Mucosa of rectum (tissue), 2 donors: ENCODE results near the gene CIDEB.

Source experiments
- H3K27ac ChIP-seq, 2 donors: one replicate each; pipeline ENCODE4 v1.7.0; 2013; ENCODE audit warnings: inconsistent platforms in 2 of 2, low read depth in 2 of 2, low read length in 2 of 2
- H3K27me3 ChIP-seq, 2 donors: one replicate each; pipeline ENCODE4 v1.7.0; 2013; ENCODE audit warnings: low read length in 2 of 2; ENCODE audit not compliant: control insufficient read depth in 2 of 2, insufficient read depth in 2 of 2
- H3K36me3 ChIP-seq, 2 donors: one replicate each; pipeline ENCODE4 v1.7.0; 2013; ENCODE audit warnings: low read length in 2 of 2; ENCODE audit not compliant: control insufficient read depth in 2 of 2, insufficient read depth in 2 of 2
- H3K4me1 ChIP-seq, 2 donors: one replicate each; pipeline ENCODE4 v1.7.0; 2013; ENCODE audit warnings: low read length in 2 of 2, mild to moderate bottlenecking in 1 of 2; ENCODE audit not compliant: control insufficient read depth in 2 of 2, insufficient read depth in 2 of 2
- H3K4me3 ChIP-seq, 2 donors: one replicate each; pipeline ENCODE4 v1.7.0; 2013; ENCODE audit warnings: low read length in 2 of 2
- H3K9ac ChIP-seq, 2 donors: one replicate each; pipeline ENCODE4 v1.7.0; 2013; ENCODE audit warnings: low read length in 2 of 2, low read depth in 1 of 2, mild to moderate bottlenecking in 1 of 2
- H3K9me3 ChIP-seq, 2 donors: one replicate each; pipeline ENCODE4 v1.7.0; 2013; ENCODE audit warnings: low read length in 2 of 2; ENCODE audit not compliant: control insufficient read depth in 2 of 2
- donor health status: healthy.
- donor health status: Normal muscosa, but diverticular disease.

CIDEB gene

DNA sequence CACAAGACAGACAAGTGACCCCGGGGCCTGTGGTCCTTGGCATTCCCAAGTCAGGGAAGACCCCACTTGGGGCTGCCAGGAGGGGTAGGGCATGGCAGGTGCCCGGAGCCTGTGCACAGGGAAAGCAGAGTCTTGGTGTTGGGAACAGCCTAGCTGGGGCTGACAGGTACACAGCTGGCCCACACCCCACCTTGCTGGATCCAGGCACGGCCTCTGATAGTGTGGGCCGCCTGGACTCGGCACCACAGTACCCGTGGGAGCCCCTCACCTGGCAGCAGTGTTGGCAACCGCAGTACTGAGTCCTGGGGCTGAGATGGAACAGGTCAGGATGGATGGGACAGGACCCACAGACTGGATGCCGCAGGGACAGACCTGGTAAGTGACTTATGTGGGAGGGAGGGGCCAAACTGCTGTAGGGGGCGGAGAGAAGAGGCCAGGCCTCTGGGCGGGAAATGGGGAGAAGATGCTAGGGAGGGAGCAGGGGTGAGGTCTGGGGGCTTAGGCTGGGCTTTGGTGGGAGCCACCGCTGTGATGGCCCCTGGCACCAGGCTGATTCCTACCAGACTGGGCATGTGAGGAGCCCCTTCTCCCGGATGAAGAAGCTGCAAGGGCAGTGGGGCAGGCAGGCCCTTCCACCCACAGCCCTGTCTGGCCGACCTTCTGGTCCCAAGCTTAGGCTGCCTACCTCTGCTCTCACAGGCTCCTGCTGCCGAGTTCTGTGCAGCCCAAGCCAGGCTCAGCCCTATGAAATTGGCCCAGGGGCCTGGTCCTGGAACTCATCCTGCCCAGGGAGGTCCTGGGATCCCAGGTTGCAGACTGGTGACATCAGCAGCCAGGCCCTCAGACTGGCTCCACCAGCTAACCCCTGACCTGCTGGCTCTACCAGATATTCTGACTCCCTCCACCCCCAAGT is 44.7 kb downstream of the CIDEB start, which contains the start of gene TGM1:
Gene TGM1, minus strand, starts transcription at position 357 of the 913 bp plus-strand sequence. CDS start 825 bp downstream, outside the sequence.
- Histone ChIP-seq H3K4me3 (no peak within 1 kb of the TSS), H3K36me3 (peaks cover 24% of the 10 kb centered on the region in 2 donors), H3K27me3 (no peaks in the 10 kb centered on the region), H3K9me3 (no peaks in the 10 kb centered on the region), H3K27ac (no peak within 1 kb of the TSS), H3K4me1 (no peaks in the 10 kb centered on the region), H3K9ac (no peak within 1 kb of the TSS)

GRCh38 chr14:24261969-24262327 is 45.8 kb downstream of the CIDEB start:
- no peak overlapping the region for H3K9ac ChIP-seq
- peaks cover 15 to 18% of the 10 kb centered on the region in 2 donors for H3K36me3 ChIP-seq
- H3K27me3 ChIP-seq: no peaks in the 10 kb centered on the region
- no peaks in the 10 kb centered on the region for H3K9me3 ChIP-seq
- no peak overlapping the region for H3K4me3 ChIP-seq
- H3K27ac ChIP-seq: no peak overlapping the region
- H3K4me1 ChIP-seq: no peaks in the 10 kb centered on the region

- no peak overlapping the region for H3K27ac ChIP-seq
Observed at GRCh38 chr14:24261256-24261968, 46.4 kb downstream of the CIDEB start.

GRCh38 chr14:24260780-24261157 is 47.0 kb downstream of the CIDEB start:
- Histone ChIP-seq H3K9me3 (no peaks in the 10 kb centered on the region), H3K9ac (no peak overlapping the region), H3K4me3 (no peak overlapping the region), H3K27ac (no peak overlapping the region), H3K36me3 (peaks cover 3 to 7% of the 10 kb centered on the region in 2 donors), H3K27me3 (no peaks in the 10 kb centered on the region), H3K4me1 (no peaks in the 10 kb centered on the region)

More at GRCh38 chr14:24261256-24261968, 46.4 kb downstream of the CIDEB start:
- no peak overlapping the region for H3K9ac ChIP-seq
- H3K4me1 ChIP-seq: no peaks in the 10 kb centered on the region
- no peaks in the 10 kb centered on the region for H3K27me3 ChIP-seq
- H3K4me3 ChIP-seq: no peak overlapping the region
- H3K36me3 ChIP-seq: peaks cover 10 to 12% of the 10 kb centered on the region in 2 donors
- H3K9me3 ChIP-seq: no peaks in the 10 kb centered on the region

DNA sequence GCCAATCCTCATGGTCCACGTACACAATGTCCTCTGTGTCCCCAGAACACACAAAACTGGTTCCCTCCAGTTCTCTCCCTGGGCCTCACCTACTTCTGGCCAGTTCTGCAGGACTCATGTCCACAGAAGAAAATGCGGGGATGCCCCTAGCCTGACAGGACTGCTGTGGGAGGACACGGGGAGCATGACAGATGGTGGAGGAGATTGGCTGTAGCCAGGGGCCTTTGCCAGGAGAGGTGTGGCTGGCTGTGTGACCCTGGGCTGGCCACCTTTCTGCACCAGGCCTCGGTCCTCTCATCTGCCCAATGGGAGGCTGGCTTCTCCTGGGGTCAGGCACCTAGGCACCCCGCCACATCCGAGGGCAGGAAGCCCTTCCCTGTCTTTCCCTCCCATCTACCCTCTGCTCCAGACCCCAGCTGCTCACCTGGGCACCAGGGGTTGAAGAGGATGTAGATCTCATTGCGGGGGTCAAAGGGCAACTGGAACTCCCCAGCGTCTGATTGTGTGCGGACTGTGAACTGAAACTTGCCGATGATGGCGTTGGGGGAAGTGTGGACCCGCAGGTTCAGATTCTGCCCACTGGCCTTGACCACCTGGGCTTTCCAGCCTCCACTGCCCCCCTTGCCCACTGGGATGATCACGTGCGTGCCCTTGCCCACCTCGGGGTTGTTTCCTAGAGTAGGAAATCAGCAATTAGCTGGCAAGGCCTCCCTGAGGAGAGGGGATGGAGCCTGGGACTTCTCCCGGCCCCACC is 47.6 kb downstream of the CIDEB start:
- H3K4me1 ChIP-seq: no peaks in the 10 kb centered on the region
- peaks cover 0 to 5% of the 10 kb centered on the region in 2 donors for H3K36me3 ChIP-seq
- H3K9me3 ChIP-seq: no peaks in the 10 kb centered on the region
- H3K27ac ChIP-seq: no peak overlapping the region
- H3K9ac ChIP-seq: no peak overlapping the region
- no peak overlapping the region for H3K4me3 ChIP-seq
- no peaks in the 10 kb centered on the region for H3K27me3 ChIP-seq

GRCh38 chr14:24259282-24260025 is 48.3 kb downstream of the CIDEB start:
- Histone ChIP-seq H3K4me3 (no peak overlapping the region), H3K9me3 (no peaks in the 10 kb centered on the region), H3K27me3 (no peaks in the 10 kb centered on the region), H3K9ac (no peak overlapping the region), H3K27ac (no peak overlapping the region), H3K36me3 (peaks cover 0 to 1% of the 10 kb centered on the region in 2 donors), H3K4me1 (no peaks in the 10 kb centered on the region)

- no peaks in the 10 kb centered on the region for H3K27me3 ChIP-seq
- H3K9ac ChIP-seq: no peak overlapping the region
- no peaks in the 10 kb centered on the region for H3K9me3 ChIP-seq
- H3K4me1 ChIP-seq: no peaks in the 10 kb centered on the region
- H3K27ac ChIP-seq: no peak overlapping the region
- H3K36me3 ChIP-seq: peaks cover 0 to 5% of the 10 kb centered on the region in 2 donors
- H3K4me3 ChIP-seq: no peak overlapping the region
Observed at GRCh38 chr14:24258548-24259265, 49.1 kb downstream of the CIDEB start.

GRCh38 chr14:24258119-24258518 is 49.7 kb downstream of the CIDEB start:
- peaks cover 0 to 5% of the 10 kb centered on the region in 2 donors for H3K36me3 ChIP-seq
- H3K9ac ChIP-seq: no peak overlapping the region
- no peaks in the 10 kb centered on the region for H3K4me1 ChIP-seq
- H3K27me3 ChIP-seq: no peaks in the 10 kb centered on the region
- no peak overlapping the region for H3K4me3 ChIP-seq
- H3K9me3 ChIP-seq: no peaks in the 10 kb centered on the region
- H3K27ac ChIP-seq: no peak overlapping the region

GRCh38 chr14:24256960-24257359 is 50.8 kb downstream of the CIDEB start:
- Histone ChIP-seq H3K4me3 (no peak overlapping the region), H3K9me3 (no peaks in the 10 kb centered on the region), H3K36me3 (peaks cover 0 to 5% of the 10 kb centered on the region in 2 donors), H3K27ac (no peak overlapping the region), H3K9ac (no peak overlapping the region), H3K4me1 (no peaks in the 10 kb centered on the region), H3K27me3 (no peaks in the 10 kb centered on the region)
